ENCODE results near the gene PANK4. TPM values are rescaled to one million over a fixed set of nuclear protein-coding genes. Genes with fewer than 3 reads are reported as not detected.
"Not testable (repeated sequence)": the region's sequence is repeated elsewhere in the genome, so short reads cannot be mapped to it uniquely, and the experiment has no call there.

Gene PANK4
- total and polyA plus RNA-seq, 12 donors, result 26.1 to 56.4 (median 34.5) TPM

GRCh38 chr1:2462819-2463218, 63.6 kb downstream of the PANK4 start:
- Histone ChIP-seq H3K4me3 (no peak overlapping the region), H3K27ac (no peak overlapping the region), H3K9me3 (no peaks in the 10 kb centered on the region), H3K27me3 (peaks cover 24 to 66% (median 55%) of the 10 kb centered on the region in 7 donors), H3K4me1 (peaks cover 0 to 10% (median 4%) of the 10 kb centered on the region in 9 donors), H3K36me3 (no peaks in the 10 kb centered on the region)
- WGBS, 2 donors, result 31 to 34% methylated on average over 15 of the region's 15 CpGs
- DNase-seq, result no peak
- no peak for TF ChIP-seq CTCF (IDR thresholded peaks at IDR 0.05)
- no peak for ATAC-seq
- intact Hi-C loops (cut with DNase I), result loop anchor here in 1 of 10 donors (10.0 kb wide), 1 partner anchor 82 kb away; no protein-coding TSS in a partner anchor

- H3K27me3 ChIP-seq, result peaks cover 8 to 63% (median 50%) of the 10 kb centered on the region in 7 donors
- intact Hi-C loops (cut with DNase I), result loop anchor here in 1 of 10 donors (10.0 kb wide), 1 partner anchor 84 kb away; no protein-coding TSS in a partner anchor
- H3K36me3 ChIP-seq, result no peaks in the 10 kb centered on the region
- H3K9me3 ChIP-seq, result no peaks in the 10 kb centered on the region
- 71 to 72% methylated on average over 18 of the region's 18 CpGs for WGBS, 2 donors
- no peak overlapping the region for H3K4me3 ChIP-seq
- H3K4me1 ChIP-seq, result peaks cover 0 to 10% (median 4%) of the 10 kb centered on the region in 9 donors
- H3K27ac ChIP-seq, result no peak overlapping the region
- DNase-seq (no peak), ATAC-seq (no peak)
- no peak for TF ChIP-seq CTCF (IDR thresholded peaks at IDR 0.05)
Measured at GRCh38 chr1:2460996-2461751, 65.2 kb downstream of the PANK4 start.

- H3K27me3 ChIP-seq, result peaks cover 0 to 63% (median 48%) of the 10 kb centered on the region in 7 donors
Measured at GRCh38 chr1:2460203-2460602, 66.2 kb downstream of the PANK4 start.

GRCh38 chr1:2459757-2460156, 66.6 kb downstream of the PANK4 start:
- no peak overlapping the region for H3K27ac ChIP-seq
- ATAC-seq (peak; percentile 57 to 88 (median 84)), DNase-seq (peak; percentile 40 to 63)
- intact Hi-C loops (cut with DNase I), result loop anchor here in 1 of 10 donors (10.0 kb wide), 1 partner anchor 85 kb away; no protein-coding TSS in a partner anchor
- no peaks in the 10 kb centered on the region for H3K9me3 ChIP-seq
- 34 to 44% methylated on average over 23 of the region's 23 CpGs for WGBS, 2 donors
- H3K36me3 ChIP-seq, result no peaks in the 10 kb centered on the region
- H3K4me1 ChIP-seq, result peaks cover 0 to 10% (median 4%) of the 10 kb centered on the region in 9 donors
- peak in 5 of 9 donors; percentile 20 to 53 (median 31) for TF ChIP-seq CTCF (IDR thresholded peaks at IDR 0.05)
- H3K27me3 ChIP-seq, result peaks cover 0 to 63% (median 46%) of the 10 kb centered on the region in 7 donors
- H3K4me3 ChIP-seq, result no peak overlapping the region

More at GRCh38 chr1:2460203-2460602, 66.2 kb downstream of the PANK4 start:
- H3K36me3 ChIP-seq, result no peaks in the 10 kb centered on the region
- ATAC-seq (no peak), DNase-seq (no peak)
- no peak overlapping the region for H3K4me3 ChIP-seq
- no peaks in the 10 kb centered on the region for H3K9me3 ChIP-seq
- peaks cover 0 to 10% (median 4%) of the 10 kb centered on the region in 9 donors for H3K4me1 ChIP-seq
- TF ChIP-seq CTCF (IDR thresholded peaks at IDR 0.05), result no peak
- no peak overlapping the region for H3K27ac ChIP-seq
- WGBS, 2 donors, result 68 to 72% methylated on average over 8 of the region's 8 CpGs
- intact Hi-C loops (cut with DNase I), result loop anchor here in 1 of 10 donors (10.0 kb wide), 1 partner anchor 85 kb away; no protein-coding TSS in a partner anchor

GRCh38 chr1:2459102-2459753, 67.2 kb downstream of the PANK4 start:
- H3K27me3 ChIP-seq, result peaks cover 0 to 63% (median 46%) of the 10 kb centered on the region in 7 donors
- H3K4me1 ChIP-seq; intact Hi-C loops (cut with DNase I); H3K36me3 ChIP-seq; ATAC-seq; H3K27ac ChIP-seq; DNase-seq; H3K9me3 ChIP-seq; H3K4me3 ChIP-seq: not testable (repeated sequence)
- WGBS, 2 donors, result 69 to 81% methylated on average over 14 to 16 of the region's 16 CpGs

Data from heart right ventricle (tissue), 16 donors.